GM13976 (cell line): ENCODE results near the gene C21orf58.

Source experiments
- DNase-seq: peaks from one replicate; pipeline ENCODE4 v3.0.0; 2012; ENCODE audit warnings: low spot score
- in situ Hi-C: fragments of 300-500 bp; cut with MboI; formaldehyde crosslinking; loops from one replicate; pipeline ENCODE4 v1.12.0; 2022; ENCODE audit warnings: low sequenced_read_pairs, mixed read lengths, inconsistent platforms; ENCODE audit not compliant: unreplicated experiment
- TF ChIP-seq, protein P1 (sequence below): IDR thresholded peaks from 2 replicates; pipeline ENCODE4 v1.5.1; 2012; ENCODE audit warnings: borderline replicate concordance, mild to moderate bottlenecking; ENCODE audit not compliant: insufficient read depth; ENCODE audit errors: extremely low read depth, missing control alignments, control extremely low read depth

C21orf58 gene

DNA sequence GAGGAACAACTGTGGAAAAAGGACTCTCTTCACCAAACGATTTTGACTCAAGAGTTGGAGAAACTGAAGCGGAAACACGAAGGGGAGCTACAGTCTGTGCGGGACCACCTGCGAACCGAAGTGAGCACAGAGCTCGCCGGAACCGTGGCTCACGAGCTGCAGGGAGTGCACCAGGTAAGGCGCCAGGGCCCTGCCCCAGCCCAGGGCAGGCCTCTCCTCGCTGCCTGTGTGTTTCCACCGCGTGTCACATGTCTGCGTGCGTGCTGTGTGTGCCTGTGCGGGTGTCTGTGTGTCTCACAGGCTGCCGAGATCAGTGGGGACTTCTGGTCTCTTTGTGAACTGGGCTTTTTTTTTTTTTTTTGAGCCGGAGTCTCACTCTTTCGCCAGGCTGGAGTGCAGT, 43.3 kb upstream of the C21orf58 start:
- in situ Hi-C loops, result no loop called here
- no peak for DNase-seq
- TF ChIP-seq, protein P1, sequence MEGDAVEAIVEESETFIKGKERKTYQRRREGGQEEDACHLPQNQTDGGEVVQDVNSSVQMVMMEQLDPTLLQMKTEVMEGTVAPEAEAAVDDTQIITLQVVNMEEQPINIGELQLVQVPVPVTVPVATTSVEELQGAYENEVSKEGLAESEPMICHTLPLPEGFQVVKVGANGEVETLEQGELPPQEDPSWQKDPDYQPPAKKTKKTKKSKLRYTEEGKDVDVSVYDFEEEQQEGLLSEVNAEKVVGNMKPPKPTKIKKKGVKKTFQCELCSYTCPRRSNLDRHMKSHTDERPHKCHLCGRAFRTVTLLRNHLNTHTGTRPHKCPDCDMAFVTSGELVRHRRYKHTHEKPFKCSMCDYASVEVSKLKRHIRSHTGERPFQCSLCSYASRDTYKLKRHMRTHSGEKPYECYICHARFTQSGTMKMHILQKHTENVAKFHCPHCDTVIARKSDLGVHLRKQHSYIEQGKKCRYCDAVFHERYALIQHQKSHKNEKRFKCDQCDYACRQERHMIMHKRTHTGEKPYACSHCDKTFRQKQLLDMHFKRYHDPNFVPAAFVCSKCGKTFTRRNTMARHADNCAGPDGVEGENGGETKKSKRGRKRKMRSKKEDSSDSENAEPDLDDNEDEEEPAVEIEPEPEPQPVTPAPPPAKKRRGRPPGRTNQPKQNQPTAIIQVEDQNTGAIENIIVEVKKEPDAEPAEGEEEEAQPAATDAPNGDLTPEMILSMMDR, result no peak

DNA sequence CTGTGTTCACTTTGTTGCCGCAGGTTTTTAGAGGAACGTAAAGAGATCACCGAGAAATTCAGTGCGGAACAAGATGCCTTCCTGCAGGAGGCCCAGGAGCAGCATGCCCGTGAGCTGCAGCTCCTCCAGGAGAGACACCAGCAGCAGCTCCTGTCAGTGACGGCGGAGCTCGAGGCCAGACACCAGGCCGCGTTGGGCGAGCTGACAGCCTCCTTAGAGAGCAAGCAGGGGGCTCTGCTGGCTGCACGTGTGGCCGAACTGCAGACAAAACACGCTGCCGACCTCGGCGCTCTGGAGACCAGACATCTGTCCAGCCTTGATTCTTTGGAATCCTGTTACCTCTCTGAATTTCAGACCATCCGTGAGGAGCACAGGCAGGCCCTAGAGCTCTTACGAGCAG, 42.9 kb upstream of the C21orf58 start:
- DNase-seq, result no peak
- TF ChIP-seq, protein P1, result no peak
- in situ Hi-C loops, result no loop called here

GRCh38 chr21:46366091-46366490, 42.4 kb upstream of the C21orf58 start:
- in situ Hi-C loops, result no loop called here
- TF ChIP-seq, protein P1, result no peak
- DNase-seq, result no peak

- DNase-seq, result no peak
Observed at GRCh38 chr21:46363698-46364097, 40.0 kb upstream of the C21orf58 start.

DNA sequence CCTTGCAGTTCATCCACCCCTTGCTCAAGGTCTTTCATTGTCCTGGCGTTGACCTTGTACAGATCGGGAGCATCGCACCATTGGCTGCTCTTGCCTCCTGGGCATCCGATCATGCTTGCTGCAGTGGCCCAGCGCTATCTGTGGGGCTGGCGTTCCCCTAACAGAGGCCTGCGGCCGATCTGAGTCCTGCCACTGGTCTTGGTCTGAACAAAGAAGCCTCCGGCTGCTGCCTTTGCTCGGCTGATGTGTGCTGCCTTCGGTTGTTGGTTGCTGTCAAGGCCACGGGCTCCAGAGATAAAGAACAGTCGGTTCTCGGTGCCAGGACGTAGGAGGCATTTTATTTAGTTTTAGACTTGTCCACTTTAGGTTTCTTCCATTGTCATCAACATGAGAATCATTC, 39.3 kb upstream of the C21orf58 start:
- in situ Hi-C loops, result no loop called here

More at GRCh38 chr21:46363698-46364097, 40.0 kb upstream of the C21orf58 start:
- in situ Hi-C loops, result no loop called here
- TF ChIP-seq, protein P1, result no peak

GRCh38 chr21:46361935-46362334, 38.3 kb upstream of the C21orf58 start:
- TF ChIP-seq, protein P1, result no peak
- in situ Hi-C loops, result no loop called here
- DNase-seq, result no peak

More for the DNA sequence above, 39.3 kb upstream of the C21orf58 start:
- TF ChIP-seq, protein P1, result no peak
- DNase-seq, result no peak

- no peak for DNase-seq
- in situ Hi-C loops, result no loop called here
- TF ChIP-seq, protein P1, result no peak
Observed at GRCh38 chr21:46361176-46361575, 37.5 kb upstream of the C21orf58 start.
